ENCODE data around the gene WASL.

DNA sequence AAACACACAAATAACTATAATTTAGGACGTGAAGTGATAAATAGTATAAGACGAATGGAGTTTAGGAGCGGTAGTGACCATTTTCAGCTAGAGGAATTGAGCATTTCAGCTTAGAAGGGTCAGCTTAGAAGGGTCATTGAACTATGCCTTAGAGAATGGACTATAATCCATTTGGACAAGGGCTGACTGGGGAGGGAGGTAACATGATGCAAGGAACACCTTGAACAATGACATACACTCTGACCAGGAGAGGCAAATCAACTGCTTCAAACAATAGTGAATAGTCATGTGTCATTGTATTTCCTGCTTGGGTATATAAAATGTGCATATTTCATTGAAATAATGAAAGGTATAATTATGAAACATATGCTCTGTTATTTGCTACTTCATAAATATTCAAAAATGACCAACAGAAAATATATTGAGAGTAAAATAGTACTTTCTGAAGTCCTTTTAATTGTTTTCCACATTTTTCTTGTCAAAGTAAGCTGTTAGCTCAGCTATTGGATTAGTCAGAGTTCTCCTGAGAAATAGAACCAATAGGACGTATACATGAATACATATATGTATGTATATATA, 40.5 kb upstream of the WASL start:
- TF ChIP-seq BRCA1 (IDR thresholded peaks at IDR 0.05; ENCODE audit: low read depth, low read length) (no peak), DPF2 (IDR thresholded peaks at IDR 0.05) (no peak), ZZZ3 (IDR thresholded peaks at IDR 0.05; ENCODE audit: control insufficient read depth, insufficient read length, low read depth) (no peak), SP1 (IDR thresholded peaks at IDR 0.05; ENCODE audit: low read depth, low read length) (no peak), CHD2 (IDR thresholded peaks at IDR 0.05; ENCODE audit: borderline replicate concordance, low read depth, low read length) (no peak), TARDBP (IDR thresholded peaks at IDR 0.05; ENCODE audit: borderline replicate concordance) (no peak)
- TF ChIP-seq, protein P1, sequence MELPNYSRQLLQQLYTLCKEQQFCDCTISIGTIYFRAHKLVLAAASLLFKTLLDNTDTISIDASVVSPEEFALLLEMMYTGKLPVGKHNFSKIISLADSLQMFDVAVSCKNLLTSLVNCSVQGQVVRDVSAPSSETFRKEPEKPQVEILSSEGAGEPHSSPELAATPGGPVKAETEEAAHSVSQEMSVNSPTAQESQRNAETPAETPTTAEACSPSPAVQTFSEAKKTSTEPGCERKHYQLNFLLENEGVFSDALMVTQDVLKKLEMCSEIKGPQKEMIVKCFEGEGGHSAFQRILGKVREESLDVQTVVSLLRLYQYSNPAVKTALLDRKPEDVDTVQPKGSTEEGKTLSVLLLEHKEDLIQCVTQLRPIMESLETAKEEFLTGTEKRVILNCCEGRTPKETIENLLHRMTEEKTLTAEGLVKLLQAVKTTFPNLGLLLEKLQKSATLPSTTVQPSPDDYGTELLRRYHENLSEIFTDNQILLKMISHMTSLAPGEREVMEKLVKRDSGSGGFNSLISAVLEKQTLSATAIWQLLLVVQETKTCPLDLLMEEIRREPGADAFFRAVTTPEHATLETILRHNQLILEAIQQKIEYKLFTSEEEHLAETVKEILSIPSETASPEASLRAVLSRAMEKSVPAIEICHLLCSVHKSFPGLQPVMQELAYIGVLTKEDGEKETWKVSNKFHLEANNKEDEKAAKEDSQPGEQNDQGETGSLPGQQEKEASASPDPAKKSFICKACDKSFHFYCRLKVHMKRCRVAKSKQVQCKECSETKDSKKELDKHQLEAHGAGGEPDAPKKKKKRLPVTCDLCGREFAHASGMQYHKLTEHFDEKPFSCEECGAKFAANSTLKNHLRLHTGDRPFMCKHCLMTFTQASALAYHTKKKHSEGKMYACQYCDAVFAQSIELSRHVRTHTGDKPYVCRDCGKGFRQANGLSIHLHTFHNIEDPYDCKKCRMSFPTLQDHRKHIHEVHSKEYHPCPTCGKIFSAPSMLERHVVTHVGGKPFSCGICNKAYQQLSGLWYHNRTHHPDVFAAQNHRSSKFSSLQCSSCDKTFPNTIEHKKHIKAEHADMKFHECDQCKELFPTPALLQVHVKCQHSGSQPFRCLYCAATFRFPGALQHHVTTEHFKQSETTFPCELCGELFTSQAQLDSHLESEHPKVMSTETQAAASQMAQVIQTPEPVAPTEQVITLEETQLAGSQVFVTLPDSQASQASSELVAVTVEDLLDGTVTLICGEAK (IDR thresholded peaks at IDR 0.05; ENCODE audit: borderline replicate concordance), result no peak
- TF ChIP-seq, protein P2, sequence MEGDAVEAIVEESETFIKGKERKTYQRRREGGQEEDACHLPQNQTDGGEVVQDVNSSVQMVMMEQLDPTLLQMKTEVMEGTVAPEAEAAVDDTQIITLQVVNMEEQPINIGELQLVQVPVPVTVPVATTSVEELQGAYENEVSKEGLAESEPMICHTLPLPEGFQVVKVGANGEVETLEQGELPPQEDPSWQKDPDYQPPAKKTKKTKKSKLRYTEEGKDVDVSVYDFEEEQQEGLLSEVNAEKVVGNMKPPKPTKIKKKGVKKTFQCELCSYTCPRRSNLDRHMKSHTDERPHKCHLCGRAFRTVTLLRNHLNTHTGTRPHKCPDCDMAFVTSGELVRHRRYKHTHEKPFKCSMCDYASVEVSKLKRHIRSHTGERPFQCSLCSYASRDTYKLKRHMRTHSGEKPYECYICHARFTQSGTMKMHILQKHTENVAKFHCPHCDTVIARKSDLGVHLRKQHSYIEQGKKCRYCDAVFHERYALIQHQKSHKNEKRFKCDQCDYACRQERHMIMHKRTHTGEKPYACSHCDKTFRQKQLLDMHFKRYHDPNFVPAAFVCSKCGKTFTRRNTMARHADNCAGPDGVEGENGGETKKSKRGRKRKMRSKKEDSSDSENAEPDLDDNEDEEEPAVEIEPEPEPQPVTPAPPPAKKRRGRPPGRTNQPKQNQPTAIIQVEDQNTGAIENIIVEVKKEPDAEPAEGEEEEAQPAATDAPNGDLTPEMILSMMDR (IDR thresholded peaks at IDR 0.05 in 2 of 3, conservative IDR thresholded peaks at IDR 0.05 in 1 of 3; ENCODE audit: control insufficient read depth in 2 of 3, extremely low read depth in 1 of 3, insufficient read depth in 1 of 3, low read depth in 3 of 3, low read length in 3 of 3), result no peak
- TF ChIP-seq, protein P3, sequence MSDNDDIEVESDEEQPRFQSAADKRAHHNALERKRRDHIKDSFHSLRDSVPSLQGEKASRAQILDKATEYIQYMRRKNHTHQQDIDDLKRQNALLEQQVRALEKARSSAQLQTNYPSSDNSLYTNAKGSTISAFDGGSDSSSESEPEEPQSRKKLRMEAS (IDR thresholded peaks at IDR 0.05; ENCODE audit: low read depth, low read length), result no peak
